HFF-Myc (cell line): ENCODE measurements around the gene SPRED2.

ENCODE experiments used
- DNase-seq: peaks from one replicate; pipeline ENCODE4 v3.0.0-alpha.2; 2011; ENCODE audit warnings: low read depth; ENCODE audit errors: extremely low read depth
- H3K4me3 ChIP-seq: replicated peaks from 2 replicates; pipeline ENCODE4 v1.5.1; 2011; ENCODE audit warnings: low read depth, mild to moderate bottlenecking, control low read depth, low read length
- TF ChIP-seq, protein P1 (sequence below): IDR thresholded peaks from 2 replicates; pipeline ENCODE4 v1.5.1; 2012; ENCODE audit warnings: mild to moderate bottlenecking, low read depth, low read length, control low read depth; ENCODE audit errors: missing control alignments

The SPRED2 gene

GRCh38 chr2:65388596-65389390 is 43.6 kb downstream of the SPRED2 start:
- TF ChIP-seq, protein P1, sequence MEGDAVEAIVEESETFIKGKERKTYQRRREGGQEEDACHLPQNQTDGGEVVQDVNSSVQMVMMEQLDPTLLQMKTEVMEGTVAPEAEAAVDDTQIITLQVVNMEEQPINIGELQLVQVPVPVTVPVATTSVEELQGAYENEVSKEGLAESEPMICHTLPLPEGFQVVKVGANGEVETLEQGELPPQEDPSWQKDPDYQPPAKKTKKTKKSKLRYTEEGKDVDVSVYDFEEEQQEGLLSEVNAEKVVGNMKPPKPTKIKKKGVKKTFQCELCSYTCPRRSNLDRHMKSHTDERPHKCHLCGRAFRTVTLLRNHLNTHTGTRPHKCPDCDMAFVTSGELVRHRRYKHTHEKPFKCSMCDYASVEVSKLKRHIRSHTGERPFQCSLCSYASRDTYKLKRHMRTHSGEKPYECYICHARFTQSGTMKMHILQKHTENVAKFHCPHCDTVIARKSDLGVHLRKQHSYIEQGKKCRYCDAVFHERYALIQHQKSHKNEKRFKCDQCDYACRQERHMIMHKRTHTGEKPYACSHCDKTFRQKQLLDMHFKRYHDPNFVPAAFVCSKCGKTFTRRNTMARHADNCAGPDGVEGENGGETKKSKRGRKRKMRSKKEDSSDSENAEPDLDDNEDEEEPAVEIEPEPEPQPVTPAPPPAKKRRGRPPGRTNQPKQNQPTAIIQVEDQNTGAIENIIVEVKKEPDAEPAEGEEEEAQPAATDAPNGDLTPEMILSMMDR: no peak
- no peak for DNase-seq
- no peak overlapping the region for H3K4me3 ChIP-seq

- no peak overlapping the region for H3K4me3 ChIP-seq
- TF ChIP-seq, protein P1: no peak
- no peak for DNase-seq
Observed at GRCh38 chr2:65388051-65388531, 44.3 kb downstream of the SPRED2 start.

DNA sequence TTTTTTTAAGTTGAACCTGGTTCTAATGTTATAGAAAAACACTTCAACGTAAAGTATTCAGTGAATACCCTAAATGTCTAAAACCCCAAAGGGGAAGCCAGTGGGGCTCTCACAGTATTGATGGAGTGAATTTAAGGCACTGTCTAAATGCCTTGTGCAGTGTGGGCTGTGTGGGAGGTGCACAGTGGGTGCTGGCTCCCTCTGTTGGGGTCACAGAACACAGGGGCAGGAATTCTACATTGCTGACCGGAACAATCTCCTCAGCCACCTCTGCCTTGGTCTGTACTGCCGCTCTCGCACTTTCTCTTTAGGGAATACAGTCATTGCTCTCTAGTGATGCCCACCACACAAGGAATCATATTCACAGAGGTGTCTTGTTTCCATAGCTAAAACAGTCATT is 45.4 kb downstream of the SPRED2 start:
- TF ChIP-seq, protein P1: no peak
- no peak for DNase-seq
- H3K4me3 ChIP-seq: no peak overlapping the region

DNA sequence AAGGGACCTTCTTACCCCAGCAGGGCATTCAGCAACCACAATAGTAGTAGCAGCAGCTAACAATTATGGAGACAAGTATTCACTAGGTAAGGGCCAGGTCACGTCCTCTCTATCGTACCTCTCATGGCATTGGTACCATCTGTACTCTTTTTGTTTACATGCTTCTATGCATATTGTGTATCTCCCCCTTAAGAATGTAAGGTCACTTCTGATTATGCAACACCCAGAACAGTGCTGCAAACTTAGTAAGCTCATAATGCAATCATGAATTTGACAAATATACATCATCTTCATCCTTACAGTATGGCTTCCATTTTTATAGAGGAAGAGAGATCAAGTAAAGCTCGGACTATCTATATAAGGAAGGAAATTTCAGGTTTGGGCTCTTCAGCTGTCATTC is 46.1 kb downstream of the SPRED2 start:
- H3K4me3 ChIP-seq: no peak overlapping the region
- DNase-seq: no peak
- TF ChIP-seq, protein P1: no peak

DNA sequence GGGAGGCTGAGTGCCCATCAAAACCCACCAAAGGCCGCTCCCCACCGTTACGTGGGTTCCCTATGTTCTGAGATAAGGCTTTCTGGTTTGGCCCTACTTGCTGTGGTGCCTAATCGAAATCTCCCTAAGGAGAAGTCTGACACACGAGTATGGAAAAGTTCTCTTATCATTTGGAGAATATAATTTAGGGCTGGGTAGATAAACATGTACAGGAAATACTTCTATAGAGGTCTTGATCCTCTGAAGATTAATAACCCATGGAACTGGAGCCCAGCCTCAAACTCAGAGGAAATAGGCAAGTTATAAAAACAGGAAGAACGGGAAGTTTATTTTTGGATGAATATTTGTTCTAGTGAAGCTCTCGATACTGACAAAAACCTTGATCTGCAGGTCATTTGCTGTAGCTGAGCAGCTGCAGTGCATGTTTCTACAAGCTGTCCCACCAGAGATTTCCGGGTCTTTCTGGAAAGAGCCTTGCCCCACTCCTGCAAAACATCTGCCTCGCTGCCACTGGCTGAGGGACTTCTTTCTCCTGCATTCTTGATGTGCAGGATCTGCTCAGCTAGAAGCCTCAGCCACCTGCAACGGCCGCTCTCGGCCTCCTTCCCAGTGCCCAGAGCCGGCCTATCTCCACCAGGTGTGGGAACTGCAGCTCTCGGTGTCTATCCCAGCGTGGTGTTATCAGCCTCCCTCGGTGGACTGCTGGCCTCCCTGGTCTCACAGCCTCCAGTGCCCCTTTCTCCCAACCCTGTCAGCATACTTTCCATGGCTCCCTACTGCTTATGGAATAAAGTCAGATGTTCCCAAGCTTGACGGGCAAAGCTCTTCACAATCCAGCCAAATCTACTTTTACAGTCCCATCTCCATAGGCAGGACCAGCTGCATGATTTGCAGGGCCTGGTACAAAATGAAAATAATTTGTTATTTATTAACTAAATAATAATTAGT is 48.6 kb downstream of the SPRED2 start:
- no peak for DNase-seq
- H3K4me3 ChIP-seq: no peak overlapping the region
- TF ChIP-seq, protein P1: no peak

DNA sequence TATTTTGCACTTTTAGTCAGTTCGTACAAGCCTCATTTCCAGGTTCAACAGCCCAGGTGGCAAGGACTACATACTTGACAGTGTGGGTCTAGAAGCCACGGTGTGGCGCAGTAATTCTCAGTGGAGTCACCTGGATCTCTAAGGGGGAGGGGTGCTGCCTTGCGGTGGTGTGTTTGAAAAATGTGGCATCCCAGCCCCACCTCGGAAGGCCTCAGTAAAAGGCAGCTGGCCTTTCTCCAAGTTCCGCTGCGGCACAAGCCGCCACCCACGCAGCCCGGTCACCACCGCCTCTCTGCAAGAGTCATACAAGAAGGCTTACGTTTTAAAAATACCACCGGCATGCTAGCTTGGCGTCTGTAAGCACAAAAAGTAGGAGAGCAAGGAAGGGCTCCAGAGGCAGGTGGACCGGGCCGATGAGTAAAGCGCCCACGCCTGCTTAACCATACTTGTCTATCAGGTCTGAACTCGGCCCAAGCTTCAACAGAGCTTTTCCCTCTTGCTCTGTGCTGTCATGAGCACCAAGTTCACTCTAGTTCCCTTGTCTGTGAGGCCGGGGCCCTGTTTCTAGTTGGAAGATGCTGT is 49.5 kb downstream of the SPRED2 start:
- H3K4me3 ChIP-seq: no peak overlapping the region
- no peak for DNase-seq

More for the DNA sequence above, 49.5 kb downstream of the SPRED2 start:
- TF ChIP-seq, protein P1: no peak
